ENCODE data around the gene ECT2L.

ECT2L gene

DNA sequence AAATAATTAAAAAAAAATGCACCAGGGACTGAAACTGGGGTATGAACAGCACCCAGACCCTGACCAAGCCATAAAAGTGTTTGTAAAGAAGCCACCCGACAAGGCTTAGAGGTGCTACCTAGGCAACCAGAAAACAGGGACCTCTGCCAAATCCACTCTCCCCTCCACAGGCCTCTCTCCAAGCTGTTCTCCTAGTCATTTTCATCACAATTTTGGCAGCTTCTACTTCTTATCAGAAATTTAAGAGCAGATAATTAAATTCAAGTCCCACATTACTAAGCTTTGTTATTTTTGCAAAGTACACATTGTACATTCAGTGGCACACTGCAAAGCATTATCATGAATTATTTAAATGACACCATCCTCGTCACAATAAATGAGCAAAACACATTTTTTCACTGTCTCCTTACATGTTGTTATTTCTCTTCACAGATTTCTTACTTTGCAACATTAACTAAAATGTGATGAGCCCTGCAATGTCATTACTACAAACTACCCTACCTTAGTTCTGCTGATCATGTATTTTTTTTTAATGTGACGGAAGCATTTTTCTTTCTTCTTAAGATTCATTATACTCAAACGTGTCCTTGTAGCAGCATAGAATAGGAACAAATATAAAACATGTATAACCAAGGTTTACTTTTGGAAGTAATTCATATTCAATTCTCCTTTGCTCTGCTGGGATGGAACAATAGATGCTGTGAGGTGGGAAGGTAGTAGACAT is 38.1 kb downstream of the ECT2L start:
- no peak for DNase-seq (ENCODE audit: low spot score)
- no CpG with 5 or more reads among the region's 4 CpGs for WGBS, 2 donors (ENCODE audit: extremely low coverage in 2 of 2, insufficient read length in 2 of 2, insufficient replicate concordance in 1 of 2)

DNA sequence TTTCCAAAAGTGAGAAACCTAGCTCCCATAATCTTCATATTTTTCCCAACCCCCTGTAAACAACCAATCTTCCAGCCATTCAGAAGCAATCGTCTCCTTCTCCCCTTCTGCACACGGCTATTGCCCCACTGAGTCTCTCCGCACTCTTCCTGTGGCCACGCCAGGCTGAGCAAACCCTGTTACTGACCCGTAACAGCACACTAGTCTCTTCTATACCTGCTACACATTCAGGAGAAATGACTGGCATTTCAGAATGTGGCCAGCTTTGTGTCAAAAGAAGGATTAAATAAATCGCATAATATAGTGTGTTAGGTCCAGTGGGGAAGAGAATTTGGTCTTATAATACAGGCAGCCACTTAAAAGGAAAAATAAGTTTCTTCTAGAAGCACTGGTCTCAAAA is 41.4 kb downstream of the ECT2L start:
- no peak overlapping the region for H3K4me3 ChIP-seq (ENCODE audit: low read length in 2 of 2)
- H3K27ac ChIP-seq (replicated peaks; ENCODE audit: low read length), result no peak overlapping the region
- H2BK15ac ChIP-seq (ENCODE audit: low read length), result no peak overlapping the region
- no peak overlapping the region for H2AK5ac ChIP-seq (ENCODE audit: low read depth, low read length)
- H4K8ac ChIP-seq (ENCODE audit: low read depth, low read length), result no peak overlapping the region
- H4K91ac ChIP-seq (ENCODE audit: low read depth, low read length, poor library complexity), result no peak overlapping the region
- no peak overlapping the region for H3K4ac ChIP-seq (ENCODE audit: low read length)
- no peak overlapping the region for H2BK12ac ChIP-seq (ENCODE audit: low read length)
- no CpG with 5 or more reads among the region's 6 CpGs for WGBS, 2 donors (ENCODE audit: extremely low coverage in 2 of 2, insufficient read length in 2 of 2, insufficient replicate concordance in 1 of 2)
- no peak for DNase-seq (ENCODE audit: low spot score)
- no peaks in the 10 kb centered on the region for H3K27me3 ChIP-seq (ENCODE audit: control insufficient read depth in 3 of 3, insufficient read depth in 3 of 3, low read depth in 1 of 3, low read length in 3 of 3)
- no peaks in the 10 kb centered on the region for H3K4me1 ChIP-seq (ENCODE audit: control insufficient read depth in 2 of 2, insufficient read depth in 1 of 2, low read depth in 1 of 2, low read length in 2 of 2)
- no peak overlapping the region for H3K9ac ChIP-seq (ENCODE audit: low read depth, low read length, poor library complexity)
- H3K9me3 ChIP-seq (replicated peaks in 1 of 2; ENCODE audit: control insufficient read depth in 2 of 2, insufficient read depth in 1 of 2, low read depth in 1 of 2, low read length in 2 of 2), result no peaks in the 10 kb centered on the region
- no peak overlapping the region for H3K18ac ChIP-seq (ENCODE audit: low read length)
- no peaks in the 10 kb centered on the region for H3K36me3 ChIP-seq (replicated peaks in 1 of 2; ENCODE audit: control insufficient read depth in 2 of 2, insufficient read depth in 2 of 2, low read length in 2 of 2)
- no peak overlapping the region for H2BK5ac ChIP-seq (ENCODE audit: low read length)
- no peaks in the 10 kb centered on the region for H3K79me1 ChIP-seq (ENCODE audit: low read depth, low read length)
- no peak overlapping the region for H3K14ac ChIP-seq (ENCODE audit: low read length)
- H2BK120ac ChIP-seq (ENCODE audit: low read depth, low read length), result no peak overlapping the region
- peak overlapping the region; percentile 45 for H2AFZ ChIP-seq (ENCODE audit: low read length)
- no peak overlapping the region for H3K4me2 ChIP-seq (ENCODE audit: insufficient read depth, low read length, poor library complexity, severe bottlenecking)
- no peak overlapping the region for H3K23ac ChIP-seq (ENCODE audit: low read depth, low read length, poor library complexity)

More for the DNA sequence above, 38.1 kb downstream of the ECT2L start:
- no peak overlapping the region for H3K14ac ChIP-seq (ENCODE audit: low read length)
- no peaks in the 10 kb centered on the region for H3K9me3 ChIP-seq (replicated peaks in 1 of 2; ENCODE audit: control insufficient read depth in 2 of 2, insufficient read depth in 1 of 2, low read depth in 1 of 2, low read length in 2 of 2)
- no peak overlapping the region for H3K4me2 ChIP-seq (ENCODE audit: insufficient read depth, low read length, poor library complexity, severe bottlenecking)
- no peaks in the 10 kb centered on the region for H3K4me1 ChIP-seq (ENCODE audit: control insufficient read depth in 2 of 2, insufficient read depth in 1 of 2, low read depth in 1 of 2, low read length in 2 of 2)
- no peak overlapping the region for H3K4me3 ChIP-seq (ENCODE audit: low read length in 2 of 2)
- H2BK120ac ChIP-seq (ENCODE audit: low read depth, low read length), result no peak overlapping the region
- H3K23ac ChIP-seq (ENCODE audit: low read depth, low read length, poor library complexity), result no peak overlapping the region
- H2BK15ac ChIP-seq (ENCODE audit: low read length), result no peak overlapping the region
- H3K18ac ChIP-seq (ENCODE audit: low read length), result no peak overlapping the region
- no peaks in the 10 kb centered on the region for H3K27me3 ChIP-seq (ENCODE audit: control insufficient read depth in 3 of 3, insufficient read depth in 3 of 3, low read depth in 1 of 3, low read length in 3 of 3)
- H3K4ac ChIP-seq (ENCODE audit: low read length), result no peak overlapping the region
- H3K36me3 ChIP-seq (replicated peaks in 1 of 2; ENCODE audit: control insufficient read depth in 2 of 2, insufficient read depth in 2 of 2, low read length in 2 of 2), result no peaks in the 10 kb centered on the region
- no peak overlapping the region for H4K91ac ChIP-seq (ENCODE audit: low read depth, low read length, poor library complexity)
- H2BK12ac ChIP-seq (ENCODE audit: low read length), result no peak overlapping the region
- no peak overlapping the region for H2AFZ ChIP-seq (ENCODE audit: low read length)
- no peak overlapping the region for H3K27ac ChIP-seq (replicated peaks; ENCODE audit: low read length)
- H2BK5ac ChIP-seq (ENCODE audit: low read length), result no peak overlapping the region
- H2AK5ac ChIP-seq (ENCODE audit: low read depth, low read length), result no peak overlapping the region
- H4K8ac ChIP-seq (ENCODE audit: low read depth, low read length), result no peak overlapping the region
- H3K79me1 ChIP-seq (ENCODE audit: low read depth, low read length), result no peaks in the 10 kb centered on the region
- no peak overlapping the region for H3K9ac ChIP-seq (ENCODE audit: low read depth, low read length, poor library complexity)

DNA sequence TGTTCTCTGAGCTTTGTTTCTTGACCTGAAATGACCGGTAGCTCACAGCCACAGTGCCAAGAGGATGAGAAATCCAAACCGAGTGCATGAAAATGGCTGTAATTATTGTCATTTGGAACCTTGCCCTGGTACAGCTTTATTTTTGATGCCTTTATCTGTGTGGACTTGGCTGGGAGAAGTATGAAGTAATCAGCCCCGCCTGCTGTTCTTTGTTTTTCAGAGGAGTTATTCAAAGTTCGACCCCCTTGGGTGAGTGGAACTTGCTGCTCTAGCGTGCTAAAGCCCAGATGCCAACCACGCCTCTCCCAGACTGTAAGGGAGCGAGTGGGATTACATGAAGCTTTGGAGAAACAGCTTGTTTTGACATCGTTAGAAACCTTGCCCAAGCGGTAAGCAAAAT is 48.3 kb downstream of the ECT2L start:
- no CpG with 5 or more reads among the region's 9 CpGs for WGBS, 2 donors (ENCODE audit: extremely low coverage in 2 of 2, insufficient read length in 2 of 2, insufficient replicate concordance in 1 of 2)
- H3K4ac ChIP-seq (ENCODE audit: low read length), result no peak overlapping the region
- no peak overlapping the region for H2BK5ac ChIP-seq (ENCODE audit: low read length)
- H3K4me2 ChIP-seq (ENCODE audit: insufficient read depth, low read length, poor library complexity, severe bottlenecking), result no peak overlapping the region
- H3K4me3 ChIP-seq (ENCODE audit: low read length in 2 of 2), result no peak overlapping the region
- no peaks in the 10 kb centered on the region for H3K27me3 ChIP-seq (ENCODE audit: control insufficient read depth in 3 of 3, insufficient read depth in 3 of 3, low read depth in 1 of 3, low read length in 3 of 3)
- no peaks in the 10 kb centered on the region for H3K36me3 ChIP-seq (replicated peaks in 1 of 2; ENCODE audit: control insufficient read depth in 2 of 2, insufficient read depth in 2 of 2, low read length in 2 of 2)
- no peak overlapping the region for H4K8ac ChIP-seq (ENCODE audit: low read depth, low read length)
- no peak overlapping the region for H2AFZ ChIP-seq (ENCODE audit: low read length)
- peaks cover 0 to 6% of the 10 kb centered on the region in 2 donors for H3K4me1 ChIP-seq (ENCODE audit: control insufficient read depth in 2 of 2, insufficient read depth in 1 of 2, low read depth in 1 of 2, low read length in 2 of 2)
- no peak overlapping the region for H3K23ac ChIP-seq (ENCODE audit: low read depth, low read length, poor library complexity)
- no peak overlapping the region for H2BK120ac ChIP-seq (ENCODE audit: low read depth, low read length)
- no peaks in the 10 kb centered on the region for H3K9me3 ChIP-seq (replicated peaks in 1 of 2; ENCODE audit: control insufficient read depth in 2 of 2, insufficient read depth in 1 of 2, low read depth in 1 of 2, low read length in 2 of 2)
- H3K18ac ChIP-seq (ENCODE audit: low read length), result no peak overlapping the region
- no peak overlapping the region for H4K91ac ChIP-seq (ENCODE audit: low read depth, low read length, poor library complexity)
- H3K9ac ChIP-seq (ENCODE audit: low read depth, low read length, poor library complexity), result no peak overlapping the region
- no peak overlapping the region for H3K27ac ChIP-seq (replicated peaks; ENCODE audit: low read length)
- no peak overlapping the region for H2BK15ac ChIP-seq (ENCODE audit: low read length)
- no peak for DNase-seq (ENCODE audit: low spot score)
- H2BK12ac ChIP-seq (ENCODE audit: low read length), result no peak overlapping the region
- no peaks in the 10 kb centered on the region for H3K79me1 ChIP-seq (ENCODE audit: low read depth, low read length)
- H2AK5ac ChIP-seq (ENCODE audit: low read depth, low read length), result no peak overlapping the region
- no peak overlapping the region for H3K14ac ChIP-seq (ENCODE audit: low read length)

DNA sequence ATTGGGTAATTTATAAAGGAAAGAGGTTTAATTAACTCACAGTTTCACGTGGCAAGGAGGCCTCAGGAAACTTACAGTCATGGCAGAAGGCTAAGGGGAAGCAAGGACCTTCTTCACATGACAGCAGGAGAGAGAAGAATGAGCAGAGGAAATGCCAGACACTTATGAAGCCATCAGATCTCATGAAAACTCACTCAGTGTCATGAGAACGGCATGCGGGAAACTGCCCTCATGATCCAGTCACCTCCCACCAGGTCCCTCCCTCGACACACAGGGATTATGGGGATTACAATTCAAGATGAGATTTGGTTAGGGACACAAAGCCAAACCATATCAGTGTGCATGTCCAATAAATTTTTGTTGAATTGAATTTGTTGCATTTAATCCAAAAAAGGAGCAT is 52.0 kb downstream of the ECT2L start:
- Histone ChIP-seq H3K4me2 (ENCODE audit: insufficient read depth, low read length, poor library complexity, severe bottlenecking) (no peak overlapping the region), H3K4me1 (ENCODE audit: control insufficient read depth in 2 of 2, insufficient read depth in 1 of 2, low read depth in 1 of 2, low read length in 2 of 2) (peaks cover 0 to 6% of the 10 kb centered on the region in 2 donors), H2BK120ac (ENCODE audit: low read depth, low read length) (no peak overlapping the region), H2BK15ac (ENCODE audit: low read length) (no peak overlapping the region), H3K79me1 (ENCODE audit: low read depth, low read length) (no peaks in the 10 kb centered on the region), H3K14ac (ENCODE audit: low read length) (no peak overlapping the region), H3K27ac (replicated peaks; ENCODE audit: low read length) (no peak overlapping the region), H3K9ac (ENCODE audit: low read depth, low read length, poor library complexity) (no peak overlapping the region), H2AK5ac (ENCODE audit: low read depth, low read length) (no peak overlapping the region), H4K8ac (ENCODE audit: low read depth, low read length) (no peak overlapping the region), H2BK5ac (ENCODE audit: low read length) (no peak overlapping the region), H3K9me3 (replicated peaks in 1 of 2; ENCODE audit: control insufficient read depth in 2 of 2, insufficient read depth in 1 of 2, low read depth in 1 of 2, low read length in 2 of 2) (no peaks in the 10 kb centered on the region), H3K18ac (ENCODE audit: low read length) (no peak overlapping the region), H4K91ac (ENCODE audit: low read depth, low read length, poor library complexity) (no peak overlapping the region), H3K4me3 (ENCODE audit: low read length in 2 of 2) (no peak overlapping the region), H3K4ac (ENCODE audit: low read length) (no peak overlapping the region), H3K27me3 (ENCODE audit: control insufficient read depth in 3 of 3, insufficient read depth in 3 of 3, low read depth in 1 of 3, low read length in 3 of 3) (peaks cover 0 to 4% (median 0%) of the 10 kb centered on the region in 3 experiments), H3K36me3 (replicated peaks in 1 of 2; ENCODE audit: control insufficient read depth in 2 of 2, insufficient read depth in 2 of 2, low read length in 2 of 2) (no peaks in the 10 kb centered on the region), H3K23ac (ENCODE audit: low read depth, low read length, poor library complexity) (no peak overlapping the region), H2AFZ (ENCODE audit: low read length) (no peak overlapping the region), H2BK12ac (ENCODE audit: low read length) (no peak overlapping the region)
- DNase-seq (ENCODE audit: low spot score), result no peak
- no CpG with 5 or more reads among the region's 4 CpGs for WGBS, 2 donors (ENCODE audit: extremely low coverage in 2 of 2, insufficient read length in 2 of 2, insufficient replicate concordance in 1 of 2)

Measured in neuronal stem cell (in vitro differentiated cells).